HG03442 (cell line): ENCODE data around the gene TM6SF1.
"Not testable (repeated sequence)": the region's sequence is repeated elsewhere in the genome, so short reads cannot be mapped to it uniquely, and the experiment has no call there.

ENCODE experiments used
- ATAC-seq: cut with Tn5 transposase; IDR thresholded peaks from one replicate; pipeline ENCODE4 v1.9.1; 2021; ENCODE audit warnings: mild to moderate bottlenecking, moderate library complexity; ENCODE audit not compliant: unreplicated experiment

TM6SF1 gene

DNA sequence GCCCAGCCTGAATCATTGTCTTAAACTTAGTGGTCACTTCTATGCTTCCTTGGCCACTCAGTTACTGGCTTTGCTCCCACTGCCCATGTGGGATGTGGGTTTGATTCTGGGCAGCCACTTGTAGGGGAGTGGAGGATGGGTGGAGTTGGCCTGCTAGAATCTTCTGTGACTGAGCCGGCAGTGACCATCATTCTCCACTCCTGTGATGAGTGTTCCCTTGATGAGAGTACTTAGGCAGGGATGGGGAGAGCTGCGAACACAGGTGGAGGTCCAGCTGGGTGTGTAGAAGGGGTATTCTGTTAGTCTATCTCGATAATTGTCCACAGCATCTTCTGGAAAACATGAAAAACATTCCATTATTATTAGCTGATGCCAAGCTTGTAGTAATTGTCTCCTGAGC lies 8.0 kb downstream of the TM6SF1 start:
- ATAC-seq, result no peak

DNA sequence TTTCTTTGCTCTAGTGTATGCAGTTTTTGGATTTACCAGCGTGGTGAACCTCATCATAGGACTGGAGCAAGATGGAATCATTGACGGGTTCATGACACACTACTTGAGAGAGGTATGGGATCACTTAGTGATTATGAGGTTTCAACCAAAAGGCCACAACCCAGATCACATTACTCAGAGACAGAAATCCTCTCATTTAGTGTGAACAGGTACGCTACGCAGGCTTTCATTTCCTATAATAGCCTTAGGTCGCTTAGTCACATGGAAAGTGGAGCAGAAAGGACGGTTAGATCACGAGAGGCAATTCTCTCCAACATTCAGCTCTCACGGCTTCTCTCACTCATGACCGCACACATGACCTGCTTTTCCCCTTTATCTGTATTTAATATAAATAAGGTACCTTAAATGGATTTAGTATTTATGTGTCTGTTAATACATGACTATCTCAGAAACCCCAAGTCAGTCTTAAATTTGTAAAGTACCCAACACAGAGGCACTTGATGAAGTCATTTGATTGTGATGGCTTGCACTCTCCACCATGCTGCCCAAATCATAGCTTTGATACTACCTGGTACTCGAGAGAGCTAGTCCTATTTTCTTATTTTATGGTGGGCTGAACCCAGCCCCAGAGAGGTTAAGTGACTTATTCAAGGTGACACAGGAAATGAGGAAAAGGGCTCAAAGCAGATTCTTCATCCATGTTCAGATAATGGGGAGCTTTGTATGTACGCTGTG lies 8.6 kb downstream of the TM6SF1 start:
- peak; percentile 72 for ATAC-seq

DNA sequence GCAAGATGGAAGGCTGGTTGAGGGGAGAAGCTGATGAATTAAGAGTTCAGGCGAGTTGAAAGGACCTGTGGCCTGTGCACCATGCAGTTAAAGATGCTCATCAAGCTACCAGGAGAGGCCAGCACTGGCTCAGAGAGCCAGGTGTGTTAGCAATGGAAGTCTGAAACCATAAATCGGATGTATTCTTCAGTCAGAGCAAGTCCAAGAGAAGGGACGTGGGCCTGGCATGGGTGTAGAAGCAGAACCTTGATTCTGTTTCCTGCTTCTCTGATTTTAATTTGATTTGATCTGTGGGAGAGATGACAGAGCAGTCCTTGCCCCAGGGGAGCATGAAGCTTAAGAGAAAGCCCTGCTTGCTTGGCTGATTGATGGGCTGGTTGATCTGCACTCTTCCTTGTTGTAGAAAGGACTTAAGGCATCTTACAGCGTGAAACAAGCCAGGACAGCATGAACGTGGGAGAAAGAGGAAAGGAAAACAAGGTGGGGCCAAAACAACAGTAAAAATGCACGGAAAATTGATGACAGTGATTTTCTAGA lies 10.9 kb downstream of the TM6SF1 start:
- no peak for ATAC-seq

DNA sequence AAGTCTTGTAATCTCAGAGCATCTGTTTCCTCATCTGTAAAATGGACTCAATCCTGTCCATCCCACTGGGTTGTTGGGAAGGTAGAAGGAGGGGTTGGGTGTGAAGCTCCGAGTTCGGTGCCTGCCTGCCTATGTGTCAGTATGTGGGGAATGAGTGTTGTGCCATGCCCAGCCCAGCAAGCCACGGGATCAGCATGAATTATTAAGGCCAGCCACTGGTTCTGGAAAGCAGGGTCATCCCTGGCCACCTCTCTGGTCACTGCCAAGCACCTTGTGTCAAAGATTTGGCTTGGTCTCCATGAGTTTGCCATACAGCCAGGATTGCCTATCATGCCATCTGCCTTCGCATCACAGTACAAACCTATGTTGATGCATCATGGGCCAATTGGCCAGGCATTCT lies 11.5 kb downstream of the TM6SF1 start:
- ATAC-seq, result no peak

DNA sequence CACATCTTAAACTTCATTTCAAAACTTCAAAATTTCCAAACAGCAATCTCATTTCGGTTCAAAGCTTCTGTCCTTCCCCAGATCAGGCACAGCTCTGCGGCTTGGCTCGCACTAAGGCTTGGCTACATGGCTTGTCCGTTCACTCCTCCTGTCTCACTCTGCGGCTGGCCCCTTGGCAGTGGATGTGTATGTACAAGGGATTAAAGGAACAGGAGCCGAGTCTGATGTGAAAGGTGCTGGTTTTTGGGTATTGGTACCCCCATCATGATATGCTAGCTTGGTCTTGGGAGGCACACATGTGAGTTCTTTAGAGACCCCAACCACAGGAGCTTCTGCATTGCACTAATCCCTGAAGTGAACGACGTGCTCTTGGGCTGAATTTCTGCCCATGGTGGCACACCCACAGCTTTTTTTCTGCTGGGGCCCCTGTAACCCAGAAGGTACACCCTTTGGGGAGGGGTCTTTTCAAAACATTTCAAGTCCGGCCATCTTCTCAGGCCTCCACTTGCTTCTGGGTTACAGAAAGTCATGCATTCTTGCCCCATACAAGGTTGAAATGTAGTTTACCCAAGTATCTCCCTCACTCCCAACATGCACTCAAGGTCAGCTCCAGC lies 12.6 kb downstream of the TM6SF1 start:
- ATAC-seq, result no peak

DNA sequence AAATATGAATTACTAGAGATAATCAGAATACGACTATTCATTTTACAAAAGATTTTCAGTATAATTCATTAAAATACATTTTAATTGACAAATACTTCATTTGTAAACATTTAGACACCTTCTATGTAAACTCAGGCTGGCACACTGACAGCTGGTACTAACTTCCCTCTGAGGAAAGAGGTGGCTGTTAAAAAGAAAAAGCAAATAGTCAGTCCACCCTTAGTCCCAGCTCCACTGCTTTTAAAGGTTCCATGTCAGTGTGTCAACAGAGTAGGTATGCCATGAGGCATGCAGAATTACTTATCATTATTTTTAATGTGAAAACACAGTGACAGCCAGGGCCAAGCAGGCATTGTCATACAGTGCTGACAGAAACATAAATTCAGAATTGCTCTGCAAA lies 16.1 kb downstream of the TM6SF1 start:
- ATAC-seq, result no peak

DNA sequence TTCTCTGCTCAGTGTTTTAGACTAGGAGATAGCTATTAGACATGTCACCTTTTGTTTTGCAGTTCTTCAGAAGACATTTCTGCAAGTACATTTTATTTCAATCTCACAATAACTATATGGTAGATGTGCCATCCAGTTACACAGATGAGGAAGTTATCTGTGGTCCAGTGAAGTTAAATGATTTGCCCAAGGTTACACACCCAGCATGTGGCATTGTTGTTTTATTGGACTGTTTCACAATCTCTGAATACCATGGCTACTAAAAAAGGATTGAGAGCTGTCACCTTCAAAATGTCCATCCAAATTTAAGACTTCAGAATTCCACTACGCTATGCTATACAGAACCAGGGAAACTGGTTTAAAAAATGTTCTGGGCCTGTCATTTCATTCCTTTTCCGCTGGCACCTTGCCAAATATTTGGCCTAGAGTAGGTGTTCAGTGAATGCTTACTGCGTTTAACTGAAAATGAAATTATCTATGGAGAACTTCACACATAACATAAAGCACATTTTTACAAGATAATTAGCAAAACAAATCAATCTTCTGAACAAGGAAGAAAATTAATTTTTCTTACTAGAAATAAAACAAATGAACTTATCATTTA lies 20.2 kb downstream of the TM6SF1 start:
- no peak for ATAC-seq

DNA sequence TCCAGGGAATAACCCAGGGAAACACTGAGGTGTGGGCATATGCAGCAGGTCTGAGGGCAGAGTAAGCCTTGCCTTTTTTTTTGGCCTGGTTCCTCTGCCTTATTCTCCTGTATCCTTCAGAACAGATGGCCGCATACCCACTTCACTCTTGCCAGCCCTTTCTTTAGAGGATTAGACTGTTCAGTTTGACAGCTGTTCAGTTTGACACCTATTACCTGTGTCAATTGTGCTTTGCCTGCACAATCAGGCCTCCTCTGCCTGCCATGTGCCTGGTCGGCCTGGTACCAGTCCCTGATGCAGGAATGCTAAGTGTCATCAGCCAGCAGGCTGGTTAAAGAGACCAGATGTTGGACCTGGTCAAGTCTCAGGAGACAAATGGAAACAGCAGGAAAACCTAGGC lies 22.3 kb downstream of the TM6SF1 start:
- ATAC-seq, result no peak

DNA sequence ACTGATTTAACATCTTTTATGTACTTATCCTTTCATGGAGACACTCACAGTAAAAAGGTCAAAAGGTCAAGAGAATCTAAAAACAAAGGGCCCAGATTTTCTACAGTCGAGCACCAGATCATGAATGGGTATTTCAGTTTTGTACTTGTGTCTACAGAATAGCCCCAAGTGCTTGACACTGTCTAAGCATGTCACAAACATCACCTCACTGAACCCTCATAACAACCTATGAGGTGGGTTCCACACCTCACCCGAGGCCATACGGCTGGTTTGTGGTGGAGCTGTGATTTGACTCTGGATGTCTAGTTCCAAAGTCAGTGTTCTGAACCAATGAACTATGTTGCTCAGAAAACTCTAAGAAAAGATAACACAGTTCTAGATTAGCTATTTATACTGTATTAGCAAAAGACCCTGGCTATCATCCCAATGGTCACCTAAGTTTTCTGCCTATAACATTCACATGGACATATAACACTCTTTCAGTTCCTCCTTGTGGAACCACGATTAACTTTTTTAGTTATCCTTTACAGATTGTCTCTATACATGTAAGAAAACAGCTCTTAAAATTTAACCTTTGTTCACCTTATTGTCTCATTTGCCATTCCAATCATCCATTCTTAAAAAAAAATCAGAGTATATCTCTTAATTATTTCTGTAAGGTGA lies 25.5 kb downstream of the TM6SF1 start:
- no peak for ATAC-seq

DNA sequence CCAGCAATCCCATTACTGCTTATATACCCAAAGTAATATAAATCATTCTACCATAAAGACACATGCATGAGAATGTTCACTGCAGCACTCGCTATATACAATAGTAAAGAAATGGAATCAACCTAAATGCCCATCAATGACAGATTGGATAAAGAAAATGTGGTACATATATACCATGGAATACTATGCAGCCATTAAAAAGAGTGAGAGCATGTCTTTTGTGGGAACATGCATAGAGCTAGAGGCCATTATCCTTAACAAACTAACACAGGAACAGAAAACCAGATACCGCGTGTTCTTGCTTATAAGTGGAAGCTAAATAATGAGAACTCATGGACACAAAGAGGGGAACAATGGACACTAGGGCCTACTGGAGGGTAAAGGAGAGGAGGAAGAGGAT lies 34.7 kb downstream of the TM6SF1 start:
- not testable (repeated sequence) for ATAC-seq

DNA sequence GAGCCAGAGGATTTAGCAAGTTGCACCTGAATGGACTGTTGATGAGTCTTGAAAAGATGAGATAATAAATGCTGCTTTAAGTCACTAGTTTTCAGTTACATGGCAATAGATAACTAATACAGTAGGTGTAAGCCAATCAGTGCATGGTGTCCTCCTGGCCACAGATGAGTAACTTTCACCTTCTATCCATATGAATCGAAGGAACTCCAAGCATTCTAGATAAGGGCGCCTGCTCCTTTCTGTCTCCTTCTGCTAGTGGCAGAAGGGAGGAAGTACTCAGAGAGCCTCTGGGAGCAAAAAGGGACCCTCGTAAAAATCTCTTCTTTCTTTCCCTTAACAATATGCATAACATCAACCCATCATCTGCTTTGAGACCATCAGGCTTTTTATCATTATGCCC lies 37.3 kb downstream of the TM6SF1 start:
- ATAC-seq, result no peak

DNA sequence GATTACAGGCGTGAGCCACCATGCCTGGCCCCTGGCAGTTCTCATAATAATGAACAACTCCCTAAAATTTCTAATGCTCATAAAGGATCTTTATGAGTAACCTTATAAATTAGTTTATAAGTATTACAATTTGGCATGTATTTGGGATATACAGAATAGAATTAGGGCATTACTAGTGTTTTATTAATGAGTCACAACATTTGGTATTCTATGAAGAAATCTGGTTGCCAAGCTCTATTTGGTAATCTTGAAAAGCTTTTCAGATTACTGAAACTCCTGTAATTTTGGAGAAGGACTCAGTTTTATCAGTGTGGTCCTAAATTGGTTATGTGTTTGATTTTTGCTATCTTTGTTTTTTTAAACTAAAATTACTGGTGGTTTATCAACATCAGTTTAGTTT lies 45.8 kb downstream of the TM6SF1 start:
- no peak for ATAC-seq

DNA sequence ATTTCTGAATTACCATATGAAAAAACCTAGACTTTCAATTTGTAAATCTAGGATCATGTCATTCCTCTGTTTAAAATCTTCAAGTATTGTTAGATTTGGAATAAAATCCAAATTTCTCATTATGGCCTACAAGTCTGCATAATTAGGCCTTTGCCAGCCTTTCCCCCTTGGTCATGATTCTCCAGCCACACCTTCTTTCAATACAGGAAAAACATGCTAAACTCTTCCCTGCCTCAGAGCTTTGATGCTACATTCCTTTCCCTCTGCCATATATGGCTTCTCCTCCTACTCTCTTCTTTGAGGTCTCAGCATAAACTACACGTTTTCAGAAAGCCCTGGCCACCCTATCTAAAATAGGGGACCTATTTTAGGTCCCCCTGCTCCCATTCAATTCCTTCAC lies 48.5 kb downstream of the TM6SF1 start:
- no peak for ATAC-seq

DNA sequence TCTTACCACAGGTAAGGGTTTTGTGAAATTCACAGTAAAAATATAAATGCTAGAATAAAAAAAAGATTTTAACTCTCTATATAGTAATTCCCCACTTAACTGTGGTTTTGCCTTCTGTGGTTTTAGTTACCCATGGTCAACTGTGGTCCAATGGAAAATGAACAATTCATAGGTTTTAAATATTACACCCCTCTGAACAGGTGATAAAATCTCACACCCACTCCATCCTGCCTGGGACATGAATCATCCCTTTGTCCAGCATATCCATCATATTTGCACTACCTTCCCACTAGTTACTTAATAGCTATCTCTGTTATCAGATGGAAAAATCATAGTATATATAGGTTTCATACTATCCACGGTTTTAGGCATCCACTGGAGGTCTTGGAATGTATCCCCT lies 50.9 kb downstream of the TM6SF1 start:
- no peak for ATAC-seq

DNA sequence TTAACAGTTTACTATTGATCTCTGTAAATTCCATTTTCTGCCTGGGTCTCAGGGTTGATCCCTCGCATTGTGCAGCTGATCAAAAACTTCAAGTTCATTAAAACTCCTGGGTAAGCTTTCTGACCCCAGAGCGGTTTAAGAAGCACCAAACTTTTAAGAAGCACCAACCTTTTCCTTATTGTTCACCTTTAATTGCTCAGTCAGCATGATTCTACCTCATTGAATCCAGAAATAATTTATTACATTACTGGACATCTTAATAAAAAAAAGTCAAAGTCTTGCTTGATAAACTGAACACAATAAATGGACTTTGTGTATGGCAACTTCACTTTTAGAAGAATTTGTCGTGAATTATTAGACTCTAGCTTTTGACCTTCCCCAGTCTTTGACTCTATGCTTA lies 53.3 kb downstream of the TM6SF1 start:
- ATAC-seq, result no peak

DNA sequence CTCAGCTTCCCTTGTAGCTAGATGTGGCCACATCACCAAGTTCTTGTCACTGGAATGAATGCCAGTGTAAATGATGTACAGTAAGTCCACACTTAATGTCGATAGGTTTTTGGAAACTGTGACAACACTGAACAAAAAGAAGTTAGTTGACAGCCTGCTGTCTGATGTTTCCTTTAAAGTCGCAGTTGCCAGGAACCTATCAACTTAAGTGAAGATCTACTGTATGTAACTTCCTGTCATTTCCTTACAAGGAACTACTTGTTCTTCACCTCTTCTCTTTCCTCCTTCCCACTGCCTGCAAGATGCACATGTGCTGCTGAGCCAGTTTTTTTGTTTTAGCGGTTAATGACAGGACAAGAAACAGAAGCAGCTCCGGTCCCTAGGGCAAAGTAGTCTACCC lies 55.6 kb downstream of the TM6SF1 start:
- no peak for ATAC-seq

DNA sequence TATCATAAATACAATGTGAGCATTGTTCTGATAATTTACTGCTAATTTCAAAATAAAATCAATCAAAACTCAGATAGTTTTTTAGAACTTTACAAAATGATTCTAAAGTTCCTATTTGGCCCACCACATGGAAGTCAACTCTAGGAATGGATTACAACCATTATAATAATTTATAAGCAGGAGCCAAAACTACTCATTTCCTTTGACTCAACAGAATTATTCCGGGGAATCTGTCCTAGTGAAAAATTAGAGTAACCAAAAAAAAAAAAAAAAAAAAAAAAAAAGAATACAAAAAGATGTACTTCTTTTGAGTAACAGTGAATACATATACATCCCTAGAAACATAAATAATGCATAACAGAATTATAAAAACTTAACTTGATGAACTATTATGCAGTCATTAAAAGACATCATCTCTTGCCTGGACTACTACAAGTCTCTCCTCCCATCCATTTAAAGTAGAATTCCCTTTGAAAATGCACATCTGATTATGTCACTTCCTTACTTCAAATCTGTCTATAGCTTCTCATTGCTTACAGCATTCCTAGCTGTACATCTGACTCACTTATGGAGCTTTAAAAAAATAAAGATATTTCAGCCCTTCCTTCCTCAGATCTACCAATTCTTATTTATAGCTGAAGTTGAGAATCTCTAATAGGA lies 56.8 kb downstream of the TM6SF1 start:
- ATAC-seq, result no peak

DNA sequence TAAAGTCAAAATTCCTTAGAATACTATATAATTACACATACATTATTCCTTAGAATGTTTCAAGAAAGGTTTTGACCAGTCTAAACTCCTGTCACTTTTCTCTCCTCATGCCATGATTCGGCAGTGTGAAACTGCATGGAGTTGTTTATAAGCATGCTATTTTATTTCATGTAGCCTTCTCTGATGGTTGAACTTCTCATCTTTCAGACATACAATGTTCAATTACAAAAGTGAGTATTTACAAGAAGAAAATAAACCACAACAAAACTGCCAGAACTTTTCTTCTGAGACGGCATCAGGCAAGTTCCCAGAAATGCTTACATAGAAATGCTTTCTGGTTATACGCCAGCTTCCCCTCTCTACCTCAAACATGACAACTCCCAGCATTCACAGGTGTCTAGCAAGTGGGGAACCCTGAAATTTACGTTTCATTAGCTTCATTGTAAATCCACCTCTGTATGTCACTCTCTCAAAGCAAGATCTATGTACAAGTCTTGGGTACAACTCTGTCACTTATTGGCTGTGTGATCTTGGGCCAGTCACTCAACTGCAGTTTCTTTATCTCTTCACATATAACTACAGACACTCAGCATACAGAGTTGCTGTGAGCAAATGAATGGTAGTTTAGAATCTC lies 57.4 kb downstream of the TM6SF1 start:
- no peak for ATAC-seq

DNA sequence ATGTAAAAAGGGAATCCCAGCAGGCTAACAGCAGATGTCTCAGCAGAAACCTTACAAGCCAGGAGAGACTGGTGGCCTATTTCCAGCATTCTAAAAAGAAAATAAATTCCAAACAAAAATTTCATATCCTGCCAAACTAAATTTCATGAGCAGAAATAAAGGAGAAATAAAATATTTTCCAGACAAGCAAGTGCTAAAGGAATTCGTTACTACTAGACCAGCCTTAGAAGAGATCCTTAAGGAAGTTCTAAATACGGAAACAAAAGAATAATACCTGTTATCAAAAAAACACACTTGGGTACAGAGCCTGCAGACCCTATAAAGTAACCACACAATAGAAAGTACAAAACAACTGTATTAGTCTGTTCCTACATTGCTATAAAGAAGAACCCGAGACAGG lies 58.8 kb downstream of the TM6SF1 start:
- no peak for ATAC-seq

DNA sequence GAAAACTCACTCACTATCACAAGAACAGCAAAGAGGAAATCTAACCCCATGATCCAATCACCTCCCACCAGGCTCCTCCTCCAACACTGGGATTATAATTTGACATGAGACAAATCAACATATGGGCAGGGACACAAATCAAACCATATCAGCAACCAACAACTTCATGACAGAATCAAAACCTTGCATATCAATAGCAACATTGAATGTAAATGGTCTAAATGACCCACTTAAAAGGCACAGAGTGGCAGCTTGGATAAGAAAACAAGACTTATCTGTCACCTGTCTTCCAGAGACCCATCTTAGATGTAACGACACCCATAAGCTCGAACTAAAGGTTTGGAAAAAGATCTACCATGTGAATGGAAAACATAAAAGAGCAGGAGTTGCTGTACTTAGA lies 59.4 kb downstream of the TM6SF1 start:
- ATAC-seq, result no peak

DNA sequence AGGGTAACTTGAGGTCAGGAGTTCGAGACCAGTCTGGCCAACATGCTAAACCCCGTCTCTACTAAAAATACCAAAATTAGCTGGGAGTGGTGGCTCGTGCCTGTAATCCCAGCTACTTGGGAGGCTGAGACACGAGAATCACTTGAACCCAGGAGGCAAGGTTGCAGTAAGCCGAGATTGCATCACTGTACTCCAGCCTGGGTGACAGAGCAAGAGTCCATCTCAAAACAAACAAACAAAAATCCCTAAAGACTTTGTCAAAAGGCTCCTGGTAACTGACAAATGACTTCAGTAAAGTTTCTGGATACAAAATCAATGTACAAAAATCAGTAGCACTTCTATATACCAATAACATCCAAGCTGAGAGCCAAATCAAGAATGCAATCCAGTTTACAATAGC lies 62.1 kb downstream of the TM6SF1 start:
- not testable (repeated sequence) for ATAC-seq
